Muscle layer of colon (tissue), 2 donors: Measurements from ENCODE around the gene FBRSL1.

Source experiments
- H3K27ac ChIP-seq: one replicate; pipeline ENCODE4 v1.7.0; 2013; ENCODE audit warnings: low read depth, mild to moderate bottlenecking, low read length, moderate library complexity
- H3K27me3 ChIP-seq, 2 donors: one replicate each; pipeline ENCODE4 v1.7.0; 2013; ENCODE audit warnings: low read length in 2 of 2, mild to moderate bottlenecking in 2 of 2; ENCODE audit not compliant: insufficient read depth in 2 of 2, control insufficient read depth in 1 of 2
- H3K36me3 ChIP-seq: one replicate; pipeline ENCODE4 v1.7.0; 2013; ENCODE audit warnings: mild to moderate bottlenecking, low read length; ENCODE audit not compliant: insufficient read depth
- H3K4me1 ChIP-seq: one replicate; pipeline ENCODE4 v1.7.0; 2013; ENCODE audit warnings: mild to moderate bottlenecking, low read length; ENCODE audit not compliant: insufficient read depth
- H3K4me3 ChIP-seq, 2 donors: one replicate each; pipeline ENCODE4 v1.7.0; 2013; ENCODE audit warnings: low read length in 2 of 2, low read depth in 1 of 2, mild to moderate bottlenecking in 1 of 2, moderate library complexity in 1 of 2
- H3K9ac ChIP-seq: one replicate; pipeline ENCODE4 v1.7.0; 2013; ENCODE audit warnings: low read length
- H3K9me3 ChIP-seq: one replicate; pipeline ENCODE4 v1.7.0; 2013; ENCODE audit warnings: mild to moderate bottlenecking, low read length
- donor health status: abdominal sarcoma.
- donor health status: Adenocarcinoma of cecum.

The FBRSL1 gene

GRCh38 chr12:132464820-132465219 is 25.1 kb upstream of the FBRSL1 start:
- H3K27ac ChIP-seq: no peak overlapping the region
- H3K9me3 ChIP-seq: no peaks in the 10 kb centered on the region
- H3K9ac ChIP-seq: no peak overlapping the region
- no peak overlapping the region for H3K4me3 ChIP-seq
- no peaks in the 10 kb centered on the region for H3K4me1 ChIP-seq
- H3K27me3 ChIP-seq: peaks cover 4 to 24% of the 10 kb centered on the region in 2 donors
- no peaks in the 10 kb centered on the region for H3K36me3 ChIP-seq

- H3K27ac ChIP-seq: no peak overlapping the region
- H3K4me1 ChIP-seq: no peaks in the 10 kb centered on the region
- H3K36me3 ChIP-seq: no peaks in the 10 kb centered on the region
- H3K4me3 ChIP-seq: no peak overlapping the region
- no peaks in the 10 kb centered on the region for H3K9me3 ChIP-seq
- H3K9ac ChIP-seq: no peak overlapping the region
- peaks cover 4 to 24% of the 10 kb centered on the region in 2 donors for H3K27me3 ChIP-seq
These were observed 24.4 kb upstream of the FBRSL1 start for GRCh38 chr12:132465269-132466190.

- Histone ChIP-seq H3K9ac (no peak overlapping the region), H3K9me3 (no peaks in the 10 kb centered on the region), H3K36me3 (no peaks in the 10 kb centered on the region), H3K4me3 (no peak overlapping the region), H3K27me3 (peaks cover 4 to 24% of the 10 kb centered on the region in 2 donors), H3K4me1 (no peaks in the 10 kb centered on the region), H3K27ac (no peak overlapping the region)
These were observed 23.4 kb upstream of the FBRSL1 start for GRCh38 chr12:132466241-132467201.

- Histone ChIP-seq H3K4me1 (no peaks in the 10 kb centered on the region), H3K27me3 (peaks cover 4 to 28% of the 10 kb centered on the region in 2 donors), H3K27ac (no peak overlapping the region), H3K9ac (no peak overlapping the region), H3K9me3 (no peaks in the 10 kb centered on the region), H3K36me3 (no peaks in the 10 kb centered on the region), H3K4me3 (no peak overlapping the region)
These were observed 22.4 kb upstream of the FBRSL1 start for GRCh38 chr12:132467511-132467910.

GRCh38 chr12:132469423-132469822 is 20.5 kb upstream of the FBRSL1 start:
- peaks cover 4 to 28% of the 10 kb centered on the region in 2 donors for H3K27me3 ChIP-seq
- H3K9me3 ChIP-seq: no peaks in the 10 kb centered on the region
- no peaks in the 10 kb centered on the region for H3K36me3 ChIP-seq
- no peak overlapping the region for H3K9ac ChIP-seq
- H3K4me3 ChIP-seq: no peak overlapping the region
- H3K4me1 ChIP-seq: no peaks in the 10 kb centered on the region
- H3K27ac ChIP-seq: no peak overlapping the region

GRCh38 chr12:132470397-132470796 is 19.6 kb upstream of the FBRSL1 start:
- no peaks in the 10 kb centered on the region for H3K9me3 ChIP-seq
- H3K27ac ChIP-seq: no peak overlapping the region
- peaks cover 4 to 21% of the 10 kb centered on the region in 2 donors for H3K27me3 ChIP-seq
- no peaks in the 10 kb centered on the region for H3K36me3 ChIP-seq
- H3K4me3 ChIP-seq: no peak overlapping the region
- H3K4me1 ChIP-seq: no peaks in the 10 kb centered on the region
- H3K9ac ChIP-seq: no peak overlapping the region

- Histone ChIP-seq H3K36me3 (no peaks in the 10 kb centered on the region), H3K27ac (no peak overlapping the region), H3K4me1 (no peaks in the 10 kb centered on the region), H3K4me3 (no peak overlapping the region), H3K9ac (no peak overlapping the region), H3K27me3 (peaks cover 4 to 13% of the 10 kb centered on the region in 2 donors), H3K9me3 (no peaks in the 10 kb centered on the region)
These were observed 18.7 kb upstream of the FBRSL1 start for GRCh38 chr12:132471011-132471857.

GRCh38 chr12:132471858-132472255 is 18.1 kb upstream of the FBRSL1 start:
- Histone ChIP-seq H3K27me3 (peaks cover under 1 to 6% of the 10 kb centered on the region in 2 donors), H3K27ac (no peak overlapping the region), H3K4me3 (no peak overlapping the region)

GRCh38 chr12:132472386-132472785 is 17.6 kb upstream of the FBRSL1 start:
- Histone ChIP-seq H3K27me3 (peaks cover 0 to 4% of the 10 kb centered on the region in 2 donors), H3K4me1 (no peaks in the 10 kb centered on the region), H3K4me3 (no peak overlapping the region), H3K9ac (no peak overlapping the region), H3K36me3 (no peaks in the 10 kb centered on the region), H3K9me3 (no peaks in the 10 kb centered on the region), H3K27ac (no peak overlapping the region)

More at GRCh38 chr12:132471858-132472255, 18.1 kb upstream of the FBRSL1 start:
- Histone ChIP-seq H3K9ac (no peak overlapping the region), H3K9me3 (no peaks in the 10 kb centered on the region), H3K4me1 (no peaks in the 10 kb centered on the region), H3K36me3 (no peaks in the 10 kb centered on the region)

GRCh38 chr12:132474237-132474741 is 15.7 kb upstream of the FBRSL1 start:
- H3K9ac ChIP-seq: no peak overlapping the region
- no peaks in the 10 kb centered on the region for H3K9me3 ChIP-seq
- no peaks in the 10 kb centered on the region for H3K4me1 ChIP-seq
- no peak overlapping the region for H3K4me3 ChIP-seq
- no peak overlapping the region for H3K27ac ChIP-seq
- H3K27me3 ChIP-seq: peaks cover 0 to 4% of the 10 kb centered on the region in 2 donors
- H3K36me3 ChIP-seq: no peaks in the 10 kb centered on the region
